DLD1 (cell line): ENCODE data around the gene ELL3.
"Not testable (repeated sequence)": the region's sequence is repeated elsewhere in the genome, so short reads cannot be mapped to it uniquely, and the experiment has no call there.

Experiments
- in situ Hi-C: cut with HindIII; loops from 2 replicates; pipeline ENCODE4 v1.10.0; 2017; ENCODE audit warnings: low sequenced_read_pairs

Gene ELL3

GRCh38 chr15:43776718-43777266, at the start of gene ELL3:
Gene ELL3 (minus strand): TSS chr15:43776966. CDS start chr15:43776901, 65 bp downstream.
- in situ Hi-C loops: no loop called here

- in situ Hi-C loops: no loop called here
These were observed 49.3 kb upstream of the ELL3 start for GRCh38 chr15:43826029-43826507.

DNA sequence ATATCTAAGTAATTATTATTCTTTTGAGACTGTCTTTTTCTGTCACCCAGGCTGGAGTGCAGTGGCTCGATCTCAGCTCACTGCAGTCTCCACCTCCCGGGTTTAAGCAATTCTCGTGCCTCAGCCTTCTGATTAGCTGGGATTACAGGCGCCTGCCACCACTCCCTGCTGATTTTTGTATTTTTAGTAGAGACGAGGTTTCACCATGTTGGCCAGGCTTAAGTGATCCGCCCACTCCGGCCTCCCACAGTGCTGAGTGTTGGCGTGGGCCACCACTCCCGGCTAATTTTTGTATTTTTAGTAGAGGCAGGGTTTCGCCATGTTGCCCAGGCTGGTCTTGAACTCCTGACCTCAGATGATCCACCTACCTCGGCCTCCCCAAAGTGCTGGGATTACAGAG, 48.5 kb upstream of the ELL3 start:
- in situ Hi-C loops: not testable (repeated sequence)

DNA sequence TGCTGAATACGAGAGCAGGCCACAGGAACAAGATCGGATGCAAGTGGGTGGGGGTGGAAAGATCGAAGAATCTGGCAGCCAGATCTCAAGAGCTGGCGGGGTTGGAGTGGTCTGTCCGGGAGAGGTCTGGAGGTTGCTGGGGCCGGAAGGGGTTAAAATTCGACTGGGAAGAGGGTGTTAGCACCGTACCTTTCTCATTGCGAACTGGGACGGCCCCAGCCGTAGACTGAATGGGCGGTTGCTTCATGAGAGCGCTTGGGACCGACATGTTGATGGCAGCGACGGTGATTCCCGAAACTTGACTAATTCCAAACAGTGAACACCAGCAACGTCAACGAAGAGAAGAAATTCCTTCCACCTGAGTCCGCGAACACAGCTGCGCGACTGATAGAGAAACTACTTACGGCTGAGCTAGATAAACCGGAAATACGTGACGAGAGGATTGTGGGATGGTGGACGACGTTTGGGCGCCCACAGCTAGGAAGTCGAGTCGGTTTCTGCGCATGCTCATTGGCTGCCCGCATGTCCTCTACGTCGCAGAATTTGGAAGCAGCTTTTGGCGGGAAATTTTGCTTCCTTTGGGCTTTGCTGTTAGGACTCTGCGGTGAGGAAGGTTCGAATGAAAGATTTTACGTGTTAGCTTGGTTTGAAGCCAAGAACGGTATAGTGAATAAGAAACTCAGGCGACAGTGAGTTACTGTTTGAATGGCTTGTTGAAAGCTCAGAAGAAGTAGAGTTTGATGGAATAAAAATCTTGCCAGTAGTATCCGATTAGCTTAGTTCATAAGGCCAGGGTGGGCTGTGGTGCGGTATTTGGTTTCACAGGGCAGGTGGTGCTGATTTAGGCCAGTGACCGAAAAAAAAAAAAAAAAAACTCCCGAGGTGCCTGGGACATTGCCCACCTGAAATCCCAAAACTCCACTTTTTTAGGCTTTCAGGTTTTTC, 47.8 kb upstream of the ELL3 start, which contains the start of gene MFAP1:
MFAP1 (minus strand) TSS at position 389 of the 945 bp plus-strand sequence; CDS start at position 268, 121 bp downstream.
- in situ Hi-C loops: no loop called here

DNA sequence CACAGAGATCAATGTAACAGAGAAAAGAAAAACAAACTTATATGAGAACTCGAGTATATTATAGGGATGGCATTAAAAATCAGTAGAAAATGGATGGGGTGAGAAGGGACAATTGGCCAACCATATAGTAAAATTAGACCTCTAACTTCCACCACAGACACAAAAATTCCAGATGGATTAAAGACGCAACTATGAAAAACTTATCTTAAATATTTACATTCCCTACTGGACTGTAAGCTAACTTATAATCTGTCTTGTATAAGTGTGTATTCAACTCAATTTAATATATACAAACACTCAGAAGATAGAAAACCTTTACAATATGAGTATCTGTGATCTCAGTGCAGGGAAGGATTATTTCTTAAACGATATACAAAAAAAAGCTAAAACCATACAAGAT, 44.7 kb upstream of the ELL3 start:
- in situ Hi-C loops: no loop called here

DNA sequence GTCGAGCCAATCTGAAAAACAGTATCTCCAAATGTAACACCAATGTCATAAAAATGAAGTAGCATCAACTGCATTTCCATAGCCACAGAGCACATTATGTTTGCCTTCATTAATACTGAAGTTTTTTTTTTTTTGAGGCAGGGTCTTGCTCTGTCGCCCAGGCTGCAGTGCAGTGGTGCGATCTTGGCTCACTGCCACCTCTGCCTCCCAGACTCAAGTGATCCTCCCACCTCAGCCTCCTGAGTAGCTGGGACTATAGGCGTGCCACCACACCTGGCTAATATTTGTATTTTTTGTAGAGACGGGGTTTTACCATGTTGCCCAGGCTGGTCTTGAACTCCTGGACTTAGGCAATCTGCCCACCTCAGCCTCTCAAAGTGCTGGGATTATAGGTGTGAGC, 38.3 kb upstream of the ELL3 start:
- in situ Hi-C loops: not testable (repeated sequence)

- in situ Hi-C loops: no loop called here
These were observed 32.4 kb upstream of the ELL3 start for GRCh38 chr15:43808960-43809678.

DNA sequence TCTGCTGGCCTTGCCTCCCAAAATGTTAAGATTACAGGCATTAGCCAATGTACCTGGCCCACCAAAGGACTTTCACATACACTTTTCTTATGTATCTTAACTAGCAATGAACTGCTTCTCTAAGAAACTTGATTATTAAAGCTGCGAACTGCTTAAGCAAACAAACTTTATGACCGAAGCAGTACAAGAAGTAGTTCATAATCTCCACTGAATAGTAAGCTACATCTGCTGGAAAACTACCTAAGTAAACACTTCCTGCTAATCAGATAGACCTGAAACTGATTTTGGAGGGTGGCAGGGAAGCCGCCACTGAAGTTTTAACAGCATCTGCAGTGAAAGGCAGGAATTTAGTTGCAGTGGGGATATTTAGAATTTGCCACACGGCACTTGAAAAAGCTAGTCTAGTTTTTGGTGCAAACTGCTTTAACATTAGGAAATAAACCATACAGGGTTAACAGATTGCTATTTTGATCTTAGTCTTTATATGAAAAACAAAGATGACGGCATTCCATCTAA, 31.7 kb upstream of the ELL3 start:
- in situ Hi-C loops: no loop called here

DNA sequence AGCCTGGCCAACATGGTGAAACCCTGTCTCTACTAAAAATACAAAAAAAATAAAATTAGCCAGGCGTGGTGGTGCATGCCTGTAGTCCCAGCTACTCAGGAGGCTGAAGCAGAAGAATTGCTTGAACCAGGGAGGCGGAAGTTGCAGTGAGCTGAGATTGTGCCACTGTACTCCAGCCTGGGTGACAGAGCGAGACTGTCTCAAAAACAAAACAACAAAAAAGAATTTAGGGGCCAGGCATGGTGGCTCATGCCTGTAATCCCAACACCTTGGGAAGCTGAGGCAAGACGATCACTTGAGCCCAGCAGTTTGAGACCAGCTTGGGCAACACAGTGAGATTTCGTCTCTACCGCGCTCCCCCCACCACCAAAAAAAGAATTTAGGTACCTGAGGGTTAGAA, 25.9 kb upstream of the ELL3 start:
- in situ Hi-C loops: not testable (repeated sequence)

DNA sequence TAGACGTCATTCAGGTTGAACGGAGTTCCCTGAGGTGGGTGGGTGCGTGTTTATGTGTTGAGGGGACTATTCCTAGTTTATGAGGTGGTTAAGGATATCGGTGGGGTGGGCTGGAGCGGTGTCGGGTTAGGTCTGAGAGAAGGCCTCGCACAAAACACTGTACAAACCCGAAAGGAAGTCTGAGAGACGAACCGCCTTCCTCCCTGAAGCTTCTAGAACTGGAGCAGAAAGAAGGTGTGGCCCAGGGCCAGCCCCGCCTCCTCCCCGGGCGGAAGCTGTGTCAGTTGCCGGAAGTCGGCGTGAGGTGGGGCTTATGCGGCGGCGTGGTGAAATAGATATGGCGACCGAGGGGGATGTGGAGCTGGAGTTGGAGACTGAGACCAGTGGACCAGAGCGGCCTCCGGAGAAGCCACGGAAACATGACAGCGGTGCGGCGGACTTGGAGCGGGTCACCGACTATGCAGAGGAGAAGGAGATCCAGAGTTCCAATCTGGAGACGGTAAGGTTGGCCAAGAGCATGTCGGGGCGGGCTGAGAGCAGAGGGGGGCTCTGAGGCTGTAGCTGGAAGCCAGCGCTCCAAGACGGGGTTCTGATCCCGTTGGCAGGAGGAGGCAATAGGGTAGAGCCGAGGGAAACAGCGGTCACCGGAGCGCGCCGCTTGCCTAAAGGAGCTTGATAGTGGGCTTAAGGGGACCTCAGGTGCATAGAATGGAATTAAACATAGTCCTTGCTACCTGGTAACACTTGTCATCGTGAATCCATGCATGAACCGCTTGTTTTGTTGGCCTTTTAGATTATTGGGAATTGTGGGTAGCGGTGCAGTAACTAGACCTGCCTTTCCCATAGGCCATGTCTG, 23.7 kb upstream of the ELL3 start, which contains the start of gene HYPK:
HYPK (plus strand) TSS at position 314 of the 856 bp plus-strand sequence; CDS start at position 338, 24 bp downstream.
- in situ Hi-C loops: no loop called here

DNA sequence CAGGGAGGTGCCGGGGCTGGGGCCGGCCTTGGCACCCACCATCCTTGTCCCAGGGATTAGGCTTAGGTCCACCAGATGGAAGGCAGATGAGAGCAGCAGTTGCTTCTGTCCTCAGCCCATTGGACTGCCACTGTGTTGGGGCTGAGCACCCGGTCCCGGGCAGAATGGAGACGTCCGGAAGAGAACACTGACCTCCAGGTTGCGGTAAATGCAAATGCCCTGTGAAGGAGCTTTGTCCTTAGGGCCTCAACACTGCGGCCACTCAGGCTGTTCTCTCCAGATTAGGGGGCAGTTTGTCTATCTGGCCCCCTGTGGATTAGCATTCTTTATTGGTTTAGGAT, 23.1 kb upstream of the ELL3 start, which contains the start of gene SERINC4:
SERINC4 (minus strand) TSS at position 276 of the 341 bp plus-strand sequence; CDS start at position 42, 234 bp downstream.
- in situ Hi-C loops: no loop called here

DNA sequence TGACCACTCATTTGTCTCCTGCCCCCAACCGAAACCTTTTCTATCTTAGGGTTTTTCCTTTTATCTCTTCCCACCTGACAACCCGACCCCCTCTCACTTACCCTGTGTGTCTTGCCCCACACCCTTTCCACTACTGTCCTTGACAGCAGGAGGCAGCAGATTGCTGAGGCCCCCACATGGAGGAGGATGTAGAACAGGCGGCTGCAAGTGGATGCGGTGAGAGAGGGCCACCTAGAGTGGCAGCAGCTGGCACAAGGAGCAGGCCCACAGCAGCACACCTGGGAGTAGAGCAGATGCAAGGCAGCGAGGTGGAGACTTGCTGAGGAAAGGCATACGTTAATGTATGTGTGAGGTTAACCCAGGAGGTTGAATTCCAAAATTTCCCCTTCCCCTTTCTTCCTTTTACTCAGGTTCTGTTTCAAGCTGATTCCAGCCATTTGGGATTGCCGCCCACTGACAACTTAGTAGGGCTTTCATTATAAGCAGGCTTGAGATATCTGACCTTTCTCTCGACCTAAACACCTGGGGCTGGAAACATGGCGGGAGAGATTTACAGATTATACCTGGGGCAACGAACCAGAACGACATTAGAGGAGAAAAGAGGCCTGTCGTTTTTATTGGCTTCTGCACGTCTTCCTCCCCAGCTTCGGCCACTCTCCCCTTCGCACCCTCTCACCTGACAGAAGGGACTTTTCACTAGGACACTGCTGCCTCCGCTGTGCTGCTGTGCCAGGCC, 22.6 kb upstream of the ELL3 start:
- in situ Hi-C loops: no loop called here

GRCh38 chr15:43796566-43796965, 19.8 kb upstream of the ELL3 start:
- in situ Hi-C loops: no loop called here

- in situ Hi-C loops: no loop called here
These were observed 19.2 kb upstream of the ELL3 start for GRCh38 chr15:43795997-43796396.

DNA sequence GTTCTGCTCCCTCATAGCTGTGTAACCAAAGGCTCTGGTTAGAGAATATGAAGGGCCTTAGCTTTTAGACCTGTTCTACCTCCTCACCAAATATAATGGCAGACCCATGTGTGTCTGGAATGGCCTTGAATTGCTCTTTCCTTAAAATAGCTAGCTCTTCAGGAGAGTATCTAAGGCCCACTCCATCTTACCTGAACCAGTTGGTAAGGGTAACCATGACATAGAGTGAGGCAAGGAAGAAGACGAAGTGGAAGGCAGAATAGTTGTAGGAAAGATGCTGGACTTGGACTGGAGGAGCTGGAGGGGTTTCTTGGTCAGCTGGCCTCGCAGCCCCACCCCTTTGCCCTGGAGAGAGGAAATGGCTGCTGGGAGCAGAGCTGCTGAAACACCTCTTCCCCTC, 18.4 kb upstream of the ELL3 start:
- in situ Hi-C loops: no loop called here

DNA sequence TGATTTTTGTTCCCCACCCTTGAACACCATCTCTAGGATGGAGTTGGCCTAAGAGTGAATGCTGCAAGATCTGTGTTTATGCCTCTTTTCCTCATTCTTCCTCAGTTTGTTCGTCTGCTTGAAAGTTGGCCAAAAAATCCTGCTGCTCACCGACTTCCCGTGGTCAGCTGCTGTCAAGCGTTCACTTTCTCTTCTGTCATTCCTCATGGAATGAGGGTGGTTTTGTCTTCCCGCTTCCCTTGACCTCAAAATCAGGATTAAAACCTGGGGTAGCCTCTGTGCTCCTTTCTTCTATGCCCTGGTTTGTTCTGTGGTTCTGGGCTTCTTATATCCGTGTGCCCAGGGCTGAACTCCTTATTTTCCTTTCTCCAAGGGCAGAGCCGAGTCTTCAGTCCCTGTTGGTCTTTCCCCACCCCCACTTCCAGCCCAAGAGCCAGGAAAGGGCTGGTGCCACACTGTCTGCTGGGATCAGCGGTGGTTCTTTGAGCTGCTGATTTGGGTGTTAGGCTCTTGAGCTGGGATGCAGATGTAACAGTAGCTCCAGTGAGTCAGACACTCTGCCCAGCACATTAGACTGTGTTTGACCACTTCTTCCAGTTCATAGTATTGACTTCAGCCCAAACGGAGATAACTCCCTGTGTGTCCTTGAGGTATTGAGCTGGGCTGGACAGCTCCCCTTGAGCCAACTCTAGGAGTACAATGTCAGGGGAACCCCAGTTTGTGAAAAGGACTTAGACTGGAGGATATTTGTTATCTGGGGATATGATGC, 17.7 kb upstream of the ELL3 start:
- in situ Hi-C loops: no loop called here

- in situ Hi-C loops: no loop called here
These were observed 16.9 kb upstream of the ELL3 start for GRCh38 chr15:43793647-43794046.

GRCh38 chr15:43792761-43793476, 16.2 kb upstream of the ELL3 start:
- in situ Hi-C loops: no loop called here
